T-cell (primary cell): ENCODE measurements around the gene UCHL5. TPM values are rescaled to one million over a fixed set of nuclear protein-coding genes. Genes with fewer than 3 reads are reported as not detected.
"Not testable (repeated sequence)": the region's sequence is repeated elsewhere in the genome, so short reads cannot be mapped to it uniquely, and the experiment has no call there.

Experiments used
- ATAC-seq, 4 experiments: fragments of 200-7000 bp in 3 of 4; fragments of 150-1000 bp in 1 of 4; cut with Tn5 transposase; replicated peaks in 1 of 4; 1 replicate in 3 of 4; 2 replicates in 1 of 4; pipeline ENCODE4 v1.10.0; 2021; ENCODE audit warnings: moderate library complexity in 3 of 4, mild to moderate bottlenecking in 2 of 4, moderate number of reproducible peaks in 1 of 4
- CTCF ChIA-PET, 2 donors: fragments of 300-600 bp; sonication (Branson Sonifier 250); formaldehyde crosslinking; loops; one replicate each; lab custom pipeline; 2022; ENCODE audit warnings: antibody characterized with exemption in 2 of 2; lab: Charles Lee
- POLR2A ChIA-PET, 2 donors: fragments of 300-600 bp; sonication (Branson Sonifier 250); formaldehyde crosslinking; loops; one replicate each; lab custom pipeline; 2022; ENCODE audit warnings: antibody characterized with exemption in 2 of 2; lab: Charles Lee
- DNase-seq, 35 experiments: peaks; one replicate each; pipeline versions ENCODE4 v3.0.0 to v3.0.0-alpha.2; 2013 to 2023
- H3K27ac ChIP-seq: one replicate; pipeline ENCODE4 v1.5.1; 2013; ENCODE audit warnings: low read length
- H3K27me3 ChIP-seq, 2 experiments: replicated peaks in 1 of 2; 1 replicate in 1 of 2; 2 replicates in 1 of 2; pipeline versions ENCODE4 v1.6.1 to v1.7.0; 2013; ENCODE audit warnings: low read length in 1 of 2, mixed read lengths in 1 of 2; ENCODE audit not compliant: control insufficient read depth in 2 of 2, insufficient read depth in 2 of 2; ENCODE audit errors: extremely low read depth in 1 of 2
- H3K36me3 ChIP-seq, 2 donors: 1 replicate in 1 of 2; 2 replicates in 1 of 2; pipeline versions ENCODE4 v1.6.1 to v1.7.0; 2013; ENCODE audit warnings: low read length in 1 of 2; ENCODE audit not compliant: control insufficient read depth in 2 of 2, insufficient read depth in 1 of 2; ENCODE audit errors: extremely low read depth in 1 of 2
- H3K4me1 ChIP-seq, 2 experiments: 1 replicate in 1 of 2; 2 replicates in 1 of 2; pipeline versions ENCODE4 v1.6.1 to v1.7.0; 2013; ENCODE audit warnings: low read length in 2 of 2, mixed read lengths in 1 of 2; ENCODE audit not compliant: insufficient read depth in 2 of 2, control insufficient read depth in 1 of 2; ENCODE audit errors: extremely low read depth in 1 of 2
- H3K4me3 ChIP-seq, 2 donors: 1 replicate in 1 of 2; 2 replicates in 1 of 2; pipeline versions ENCODE4 v1.5.1 to v1.7.0; 2013; ENCODE audit warnings: mild to moderate bottlenecking in 2 of 2, low read length in 1 of 2, moderate library complexity in 1 of 2; ENCODE audit not compliant: control insufficient read depth in 1 of 2; ENCODE audit errors: extremely low read depth in 1 of 2
- H3K9me3 ChIP-seq: 2 replicates; pipeline ENCODE4 v1.7.0; 2013
- H3K27ac Mint-ChIP-seq, 2 donors: one replicate each; pipeline ENCODE4 v1.8.0; 2020 to 2021; ENCODE audit warnings: mild to moderate bottlenecking in 2 of 2, mixed read lengths in 2 of 2
- H3K27me3 Mint-ChIP-seq, 2 donors: one replicate each; pipeline ENCODE4 v1.8.0; 2021 to 2022; ENCODE audit warnings: mixed read lengths in 2 of 2
- H3K36me3 Mint-ChIP-seq: one replicate; pipeline ENCODE4 v1.8.0; 2021; ENCODE audit warnings: mixed read lengths
- H3K4me1 Mint-ChIP-seq, 3 donors: one replicate each; pipeline ENCODE4 v1.8.0; 2020 to 2022; ENCODE audit warnings: mixed read lengths in 3 of 3, mild to moderate bottlenecking in 1 of 3
- H3K4me3 Mint-ChIP-seq, 3 donors: one replicate each; pipeline ENCODE4 v1.8.0; 2020 to 2022; ENCODE audit warnings: mild to moderate bottlenecking in 3 of 3, mixed read lengths in 3 of 3, moderate library complexity in 3 of 3
- H3K9me3 Mint-ChIP-seq, 3 donors: one replicate each; pipeline ENCODE4 v1.8.0; 2020 to 2022; ENCODE audit warnings: mixed read lengths in 3 of 3
- WGBS: methylation state at CpG from one replicate; pipeline ENCODE4 v1.1.5; 2013; ENCODE audit warnings: missing lambda C conversion rate; ENCODE audit not compliant: insufficient coverage; 5-methylcytosine and 5-hydroxymethylcytosine counted together
- total RNA-seq, 35 experiments: library from RNA in 6 of 35; stranded (reverse) in 6 of 35; fragments of 120-200 nt in 1 of 35; gene quantifications; one replicate each; pipeline versions ENCODE4 v1.2.1 to v1.2.4 and lab custom pipeline; 2013 to 2026

The UCHL5 gene
- total RNA-seq, 5 donors from 2014 or later (not counting 1 experiment from before 2014, with no cell fraction given), result 20.8 to 32.2 (median 27.1) TPM

DNA sequence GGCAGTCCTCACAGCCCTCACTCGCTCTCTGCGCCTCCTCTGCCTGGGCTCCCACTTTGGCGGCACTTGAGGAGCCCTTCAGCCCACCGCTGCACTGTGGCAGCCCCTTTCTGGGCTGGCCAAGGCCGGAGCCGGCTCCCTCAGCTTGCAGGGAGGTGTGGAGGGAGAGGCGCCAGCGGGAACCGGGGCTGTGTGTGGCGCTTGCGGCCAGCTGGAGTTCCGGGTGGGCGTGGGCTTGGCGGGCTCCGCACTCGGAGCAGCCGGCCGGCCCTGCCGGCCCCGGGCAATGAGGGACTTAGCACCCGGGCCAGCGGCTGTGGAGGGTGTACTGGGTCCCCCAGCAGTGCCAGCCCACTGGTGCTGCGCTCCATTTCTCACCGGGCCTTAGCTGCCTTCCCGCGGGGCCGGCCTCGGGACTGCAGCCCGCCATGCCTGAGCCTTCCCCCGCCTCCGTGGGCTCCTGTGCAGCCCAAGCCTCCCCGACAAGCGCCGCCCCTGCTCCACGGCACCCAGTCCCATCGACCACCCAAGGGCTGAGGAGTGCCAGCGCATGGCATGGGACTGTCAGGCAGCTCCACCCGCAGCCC, 72.3 kb downstream of the UCHL5 start:
- H3K4me1 ChIP-seq, H3K4me1 Mint-ChIP-seq, DNase-seq, H3K27ac Mint-ChIP-seq, H3K27me3 ChIP-seq, POLR2A ChIA-PET, CTCF ChIA-PET, H3K27ac ChIP-seq, H3K4me3 Mint-ChIP-seq, H3K36me3 Mint-ChIP-seq, H3K4me3 ChIP-seq, H3K9me3 ChIP-seq, H3K36me3 ChIP-seq, H3K9me3 Mint-ChIP-seq, H3K27me3 Mint-ChIP-seq, ATAC-seq: not testable (repeated sequence)
- 94% methylated on average over 22 of the region's 38 CpGs for WGBS

DNA sequence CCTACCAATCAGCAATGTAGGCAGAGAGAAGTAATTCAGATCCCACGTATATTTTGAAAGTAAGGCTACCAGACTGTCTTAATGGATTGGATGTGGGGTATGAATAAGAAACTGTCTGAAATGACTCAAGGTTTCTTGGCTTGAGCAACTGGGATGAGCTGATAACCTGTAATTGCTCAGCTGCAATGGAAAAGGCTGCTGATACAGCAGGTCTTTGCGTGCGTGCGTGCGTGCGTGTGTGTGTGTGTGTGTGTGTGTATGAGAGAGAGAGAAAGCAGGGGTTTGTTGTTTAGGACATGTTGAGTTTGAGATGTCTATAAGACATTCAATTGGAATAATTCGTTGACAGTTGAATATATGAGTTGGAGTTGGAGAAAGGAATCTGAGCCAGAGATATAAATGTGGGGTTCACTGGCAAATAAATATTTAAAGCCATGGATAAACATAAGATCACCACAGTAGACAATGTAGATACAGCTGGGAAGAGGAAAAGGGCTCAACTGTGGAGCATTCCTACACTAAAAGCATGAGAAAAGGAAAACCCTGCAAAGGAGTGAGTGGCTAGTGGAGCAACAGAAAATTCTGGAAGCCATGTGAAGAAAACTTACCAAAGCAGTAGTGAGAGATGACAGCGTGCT, 72.9 kb downstream of the UCHL5 start:
- Mint-ChIP-seq H3K4me1 (peaks cover 0 to 9% (median 9%) of the 10 kb centered on the region in 3 donors), H3K27ac (no peak overlapping the region), H3K36me3 (peaks cover 10% of the 10 kb centered on the region), H3K9me3 (no peaks in the 10 kb centered on the region), H3K27me3 (no peaks in the 10 kb centered on the region), H3K4me3 (no peak overlapping the region)
- H3K27ac ChIP-seq, result no peak overlapping the region
- H3K27me3 ChIP-seq, result no peaks in the 10 kb centered on the region
- no peak for ATAC-seq
- WGBS, result 72% methylated on average over 7 of the region's 8 CpGs
- DNase-seq, result no peak
- ChIA-PET CTCF (interaction anchor here in 1 of 2 donors (0.7 kb wide), 1 partner anchor 181 kb away, joined by 4 read pairs; no protein-coding TSS in a partner anchor), POLR2A (no interaction called here)
- no peaks in the 10 kb centered on the region for H3K36me3 ChIP-seq
- H3K4me1 ChIP-seq, result no peaks in the 10 kb centered on the region
- no peak overlapping the region for H3K4me3 ChIP-seq
- H3K9me3 ChIP-seq, result no peaks in the 10 kb centered on the region

DNA sequence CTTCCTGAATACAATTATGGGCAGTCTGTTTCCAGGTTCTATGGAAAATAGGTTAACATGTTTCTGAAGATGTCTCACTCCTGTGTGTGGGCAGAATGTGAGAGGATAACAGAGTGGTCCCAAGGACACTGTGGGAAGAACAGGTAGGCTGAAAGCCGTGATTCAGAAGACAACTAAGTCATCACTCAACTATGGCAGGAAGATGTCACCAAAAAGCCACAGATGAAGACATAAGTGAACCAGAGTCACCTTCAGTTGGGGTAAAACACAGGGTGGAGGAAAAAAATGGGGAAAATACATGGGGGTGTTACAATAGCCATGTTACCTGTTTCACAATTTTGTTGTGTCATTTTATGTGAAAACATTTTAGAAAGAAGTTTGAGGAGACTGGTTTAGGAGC, 75.1 kb downstream of the UCHL5 start:
- H3K9me3 Mint-ChIP-seq, result no peaks in the 10 kb centered on the region
- Histone ChIP-seq H3K36me3 (no peaks in the 10 kb centered on the region), H3K9me3 (no peaks in the 10 kb centered on the region), H3K27me3 (no peaks in the 10 kb centered on the region), H3K27ac (no peak overlapping the region), H3K4me3 (no peak overlapping the region), H3K4me1 (no peaks in the 10 kb centered on the region)
- DNase-seq (no peak), ATAC-seq (no peak)
- no CpG with 5 or more reads among the region's 1 CpG for WGBS
- H3K4me1 Mint-ChIP-seq, result peaks cover 0 to 9% (median 9%) of the 10 kb centered on the region in 3 donors
- peak overlapping the region in 1 of 2 donors; percentile 19 for H3K27ac Mint-ChIP-seq
- ChIA-PET CTCF (no interaction called here), POLR2A (no interaction called here)
- no peak overlapping the region for H3K4me3 Mint-ChIP-seq
- H3K27me3 Mint-ChIP-seq, result no peaks in the 10 kb centered on the region
- peaks cover 21% of the 10 kb centered on the region for H3K36me3 Mint-ChIP-seq

DNA sequence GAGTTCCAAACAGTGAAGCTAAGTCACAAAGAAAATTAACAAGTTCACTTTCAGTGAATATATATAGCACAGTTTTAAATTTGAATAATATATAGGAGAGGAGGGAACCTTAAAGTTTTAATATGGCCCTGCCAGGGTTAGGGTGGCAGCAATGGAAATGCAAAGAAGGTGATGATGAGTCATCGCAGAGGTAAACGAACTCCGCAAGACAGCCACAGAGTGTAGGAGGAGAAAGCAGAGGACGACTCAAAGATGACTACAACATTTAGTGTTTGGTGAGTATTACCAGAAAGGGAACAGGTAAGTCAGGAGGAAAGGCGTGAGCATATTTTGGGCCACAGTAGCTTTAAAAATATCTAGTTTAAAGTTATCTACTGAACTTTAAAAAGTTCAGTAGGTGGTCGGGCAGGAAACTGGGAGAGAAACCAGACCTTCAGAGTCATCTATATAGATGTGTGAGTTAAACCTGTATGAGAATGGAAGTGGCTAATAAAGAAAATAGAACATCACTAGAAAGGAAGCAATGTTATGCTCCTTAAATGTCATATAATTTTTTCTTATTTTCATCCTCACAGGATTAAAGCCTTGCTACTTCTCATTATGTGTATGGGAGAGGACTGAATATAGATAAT, 75.7 kb downstream of the UCHL5 start:
- peaks cover 21% of the 10 kb centered on the region for H3K36me3 Mint-ChIP-seq
- peaks cover 0 to 9% (median 9%) of the 10 kb centered on the region in 3 donors for H3K4me1 Mint-ChIP-seq
- no peaks in the 10 kb centered on the region for H3K9me3 Mint-ChIP-seq
- no peaks in the 10 kb centered on the region for H3K9me3 ChIP-seq
- ATAC-seq (peak in 2 of 4 experiments; percentile 49 to 78), DNase-seq (no peak)
- peak overlapping the region in 1 of 2 donors; percentile 26 for H3K27ac Mint-ChIP-seq
- 36% methylated on average over 4 of the region's 6 CpGs for WGBS
- H3K4me3 Mint-ChIP-seq, result no peak overlapping the region
- H3K27me3 ChIP-seq, result no peaks in the 10 kb centered on the region
- POLR2A ChIA-PET, result no interaction called here
- no peaks in the 10 kb centered on the region for H3K27me3 Mint-ChIP-seq
- H3K4me1 ChIP-seq, result no peaks in the 10 kb centered on the region
- CTCF ChIA-PET, result no interaction called here
- no peak overlapping the region for H3K27ac ChIP-seq
- H3K36me3 ChIP-seq, result no peaks in the 10 kb centered on the region
- H3K4me3 ChIP-seq, result no peak overlapping the region

DNA sequence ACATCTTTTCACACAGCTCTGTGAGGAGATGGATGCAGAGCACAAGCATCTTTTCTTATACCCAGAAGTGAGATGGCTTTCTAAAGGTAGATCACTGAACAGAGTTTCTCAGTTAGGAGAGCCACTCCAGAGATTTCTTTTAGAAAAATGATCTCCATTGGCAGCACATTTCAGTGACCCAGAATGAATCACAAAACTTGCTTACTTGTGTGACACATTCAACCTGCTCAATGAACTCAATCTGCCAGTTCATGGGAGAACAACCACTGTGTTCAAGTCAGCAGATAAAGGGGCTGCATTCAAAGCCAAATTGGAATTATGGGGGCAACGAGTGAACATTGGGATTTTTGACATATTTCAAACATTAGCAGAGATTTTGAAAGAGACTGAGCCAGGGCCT, 78.3 kb downstream of the UCHL5 start:
- Mint-ChIP-seq H3K27ac (no peak overlapping the region), H3K4me1 (peaks cover 0 to 9% (median 9%) of the 10 kb centered on the region in 3 donors), H3K4me3 (no peak overlapping the region), H3K36me3 (peaks cover 15% of the 10 kb centered on the region), H3K27me3 (no peaks in the 10 kb centered on the region), H3K9me3 (no peaks in the 10 kb centered on the region)
- no peaks in the 10 kb centered on the region for H3K27me3 ChIP-seq
- H3K36me3 ChIP-seq, result no peaks in the 10 kb centered on the region
- ATAC-seq (no peak), DNase-seq (no peak)
- ChIA-PET CTCF (no interaction called here), POLR2A (no interaction called here)
- H3K27ac ChIP-seq, result no peak overlapping the region
- no peaks in the 10 kb centered on the region for H3K4me1 ChIP-seq
- WGBS, result no CpG with 5 or more reads among the region's 1 CpG
- no peaks in the 10 kb centered on the region for H3K9me3 ChIP-seq
- no peak overlapping the region for H3K4me3 ChIP-seq

DNA sequence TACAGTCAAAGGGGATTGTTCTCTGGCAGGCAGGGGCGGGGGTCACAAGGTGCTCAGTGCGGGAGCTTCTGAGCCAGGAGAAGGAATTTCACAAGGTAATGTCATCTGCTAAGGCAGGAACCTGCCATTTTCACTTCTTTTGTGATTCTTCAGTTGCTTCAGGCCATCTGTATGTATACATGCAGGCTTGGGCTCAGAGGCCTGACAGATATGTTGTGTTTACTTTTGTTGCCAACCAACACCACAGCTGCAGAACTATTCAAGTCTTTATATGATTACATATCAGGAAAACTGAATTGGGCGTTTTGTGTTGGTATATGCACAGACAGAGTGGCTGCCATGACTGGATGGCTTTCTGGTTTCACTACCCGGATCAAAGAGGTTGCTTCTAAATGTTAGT, 78.8 kb downstream of the UCHL5 start:
- POLR2A ChIA-PET, H3K9me3 Mint-ChIP-seq, H3K4me1 Mint-ChIP-seq, ATAC-seq, DNase-seq, H3K36me3 ChIP-seq, H3K27ac Mint-ChIP-seq, CTCF ChIA-PET, H3K4me1 ChIP-seq, H3K27me3 ChIP-seq, H3K4me3 Mint-ChIP-seq, H3K27ac ChIP-seq, H3K4me3 ChIP-seq, H3K27me3 Mint-ChIP-seq, H3K9me3 ChIP-seq: not testable (repeated sequence)
- WGBS, result 87% methylated on average over 2 of the region's 4 CpGs
- peaks cover 14% of the 10 kb centered on the region for H3K36me3 Mint-ChIP-seq
